AG10803 (cell line): Measurements from ENCODE around the gene SOCS2.

ENCODE experiments used
- DNase-seq: peaks from one replicate; pipeline ENCODE4 v3.0.0; 2010; ENCODE audit warnings: low read depth
- H3K4me3 ChIP-seq: 2 replicates; pipeline ENCODE4 v1.5.1; 2011; ENCODE audit warnings: mild to moderate bottlenecking, low read length, control low read depth
- CTCF ChIP-seq: conservative IDR thresholded peaks from 2 replicates; pipeline ENCODE4 v1.5.1; 2011; ENCODE audit warnings: mild to moderate bottlenecking, low read length, control low read depth, inconsistent platforms

The SOCS2 gene

GRCh38 chr12:93571925-93572711, at the start of gene SOCS2:
TSS of gene SOCS2 (plus strand) at chr12:93572675. CDS start at chr12:93572898, 223 bp downstream.
- DNase-seq, result no peak
- TF ChIP-seq CTCF, result no peak
- H3K4me3 ChIP-seq, result peak within 1 kb of the TSS; percentile 86

GRCh38 chr12:93524386-93525133, 47.9 kb upstream of the SOCS2 start:
- no peak for DNase-seq
- no peak for TF ChIP-seq CTCF
- H3K4me3 ChIP-seq, result no peak overlapping the region

GRCh38 chr12:93526786-93527428, 45.6 kb upstream of the SOCS2 start:
- TF ChIP-seq CTCF, result no peak
- DNase-seq, result peak; percentile 95
- no peak overlapping the region for H3K4me3 ChIP-seq

GRCh38 chr12:93530358-93530757, 42.1 kb upstream of the SOCS2 start:
- no peak for TF ChIP-seq CTCF
- H3K4me3 ChIP-seq, result no peak overlapping the region
- DNase-seq, result no peak

GRCh38 chr12:93533310-93533709, 39.2 kb upstream of the SOCS2 start:
- no peak for TF ChIP-seq CTCF
- DNase-seq, result no peak
- H3K4me3 ChIP-seq, result no peak overlapping the region

GRCh38 chr12:93536111-93536765, 36.2 kb upstream of the SOCS2 start:
- TF ChIP-seq CTCF, result no peak
- no peak overlapping the region for H3K4me3 ChIP-seq
- no peak for DNase-seq
